COLO829 (cell line): Measurements from ENCODE around the gene CDADC1.

Experiments
- DNase-seq: peaks from one replicate; pipeline ENCODE4 v3.0.0; 2012; ENCODE audit warnings: low spot score

Gene CDADC1

GRCh38 chr13:49295244-49295643 lies 47.5 kb downstream of the CDADC1 start:
- DNase-seq, result no peak

DNA sequence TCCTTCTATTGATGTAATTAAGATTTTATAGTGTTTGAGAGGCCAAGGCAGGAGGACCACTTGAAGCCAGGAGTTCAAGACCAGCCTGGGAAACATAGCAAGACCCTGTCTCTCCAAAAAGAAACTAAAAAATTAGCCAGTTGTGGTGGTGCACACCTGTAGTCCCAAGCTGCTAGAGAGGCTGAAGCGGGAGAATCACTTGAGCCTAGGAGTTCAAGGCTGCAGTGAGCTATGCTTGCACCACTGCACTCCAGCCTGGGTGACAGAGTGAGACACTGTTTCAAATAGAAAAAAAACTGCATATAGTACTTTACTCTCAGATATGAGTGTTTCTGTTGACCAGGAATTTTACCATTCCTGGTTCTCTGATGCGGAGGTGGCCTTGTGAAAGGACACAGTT lies 48.9 kb downstream of the CDADC1 start:
- DNase-seq, result no peak

GRCh38 chr13:49297338-49297737 lies 49.6 kb downstream of the CDADC1 start:
- no peak for DNase-seq

DNA sequence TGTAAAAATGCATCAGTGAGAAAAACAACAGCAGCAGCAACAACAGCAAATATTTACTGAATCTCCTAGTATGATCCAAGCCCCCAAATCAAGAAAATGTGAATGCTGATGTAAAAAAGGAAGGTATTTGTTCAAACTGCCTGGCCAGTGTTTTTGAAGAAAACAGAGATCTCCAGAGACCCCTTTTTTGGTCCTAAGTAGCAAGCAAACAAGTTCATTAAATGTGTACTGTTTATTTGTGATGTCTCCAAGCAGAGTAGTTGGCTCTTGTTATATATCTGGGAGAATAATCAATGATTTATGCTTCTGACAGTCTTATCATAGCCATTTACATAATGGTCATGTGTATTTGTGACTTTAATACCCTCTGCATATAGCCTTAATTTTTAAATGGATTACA lies 50.7 kb downstream of the CDADC1 start:
- DNase-seq, result no peak

DNA sequence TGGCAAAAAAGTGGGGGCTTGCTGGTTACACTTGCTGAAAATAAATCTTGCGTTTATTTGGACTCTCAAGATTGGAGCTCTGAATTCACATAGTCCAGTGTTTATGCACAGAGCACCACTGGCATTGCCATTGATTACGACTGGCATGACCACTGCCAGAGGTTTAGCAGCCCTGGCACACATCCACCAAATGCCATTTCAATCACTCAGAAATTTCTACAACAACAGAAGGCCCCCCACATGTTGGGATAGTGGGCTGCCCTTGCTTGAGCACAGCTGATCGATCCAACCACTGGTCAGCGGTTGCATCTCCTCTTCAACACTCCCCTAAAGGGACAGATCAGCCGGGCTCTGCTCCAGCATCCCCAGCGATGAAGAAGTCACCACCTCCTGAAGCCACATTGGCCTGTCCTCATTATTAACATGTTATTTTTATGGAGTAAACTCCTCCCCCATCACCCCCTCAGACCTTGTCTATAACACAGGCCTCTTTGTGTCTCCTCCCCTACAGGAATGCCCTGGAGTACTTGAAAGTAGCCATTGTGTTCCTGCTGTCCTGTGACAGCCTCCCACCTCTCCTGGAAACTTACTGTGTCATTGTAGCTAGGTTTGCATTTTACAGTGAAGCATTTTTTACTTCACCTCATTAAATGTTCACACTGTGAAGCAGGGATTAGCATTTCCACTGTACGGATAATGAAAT lies 51.3 kb downstream of the CDADC1 start:
- DNase-seq, result peak; percentile 96

DNA sequence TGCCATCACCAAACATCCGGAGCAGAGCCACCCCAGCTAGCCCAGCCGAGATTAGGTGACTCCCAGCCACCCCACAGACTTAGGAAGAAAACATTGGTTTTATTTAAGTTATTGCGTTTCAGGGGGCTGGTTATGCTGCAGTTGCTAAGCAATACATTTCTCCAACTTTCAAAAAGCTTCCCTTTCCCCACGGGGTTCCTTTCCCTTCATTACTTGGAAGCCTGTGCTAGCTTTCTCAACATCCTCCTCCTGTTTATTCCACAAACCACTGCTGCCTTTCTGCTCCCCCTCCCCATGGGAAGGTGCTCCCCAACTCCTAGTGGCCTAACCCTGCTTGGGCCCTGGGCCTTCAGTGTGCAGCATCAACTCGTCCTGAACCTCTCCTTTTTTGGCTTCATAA lies 52.6 kb downstream of the CDADC1 start:
- no peak for DNase-seq

- DNase-seq, result peak; percentile 72
Measured at GRCh38 chr13:49300739-49301589, 53.2 kb downstream of the CDADC1 start.

DNA sequence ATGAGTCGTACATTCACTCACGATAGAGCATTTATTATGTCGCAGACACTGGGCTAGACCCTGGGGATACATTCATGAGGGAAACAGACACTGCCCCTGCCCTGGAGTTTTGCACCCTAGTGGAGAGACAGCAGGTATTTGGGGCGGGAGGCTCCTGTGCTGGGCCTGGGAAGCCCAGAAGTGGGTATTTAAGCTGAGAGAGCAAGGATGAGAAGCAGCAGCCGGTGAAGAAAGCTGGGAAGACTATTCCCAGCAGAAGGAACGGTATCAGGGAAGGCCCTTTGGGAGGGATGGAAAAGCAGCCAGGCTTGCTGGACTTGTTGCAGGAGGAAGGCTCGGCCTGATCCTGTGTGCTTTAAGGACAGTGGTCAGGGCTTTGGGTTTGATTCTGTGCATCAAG lies 54.5 kb downstream of the CDADC1 start:
- DNase-seq, result no peak

GRCh38 chr13:49302817-49303216 lies 55.1 kb downstream of the CDADC1 start:
- no peak for DNase-seq

GRCh38 chr13:49303533-49304252 lies 56.0 kb downstream of the CDADC1 start:
- DNase-seq, result peak; percentile 80

GRCh38 chr13:49304356-49304755 lies 56.6 kb downstream of the CDADC1 start:
- DNase-seq, result no peak

GRCh38 chr13:49304763-49305700 lies 57.3 kb downstream of the CDADC1 start:
- no peak for DNase-seq

GRCh38 chr13:49305792-49306425 lies 58.2 kb downstream of the CDADC1 start:
- no peak for DNase-seq

DNA sequence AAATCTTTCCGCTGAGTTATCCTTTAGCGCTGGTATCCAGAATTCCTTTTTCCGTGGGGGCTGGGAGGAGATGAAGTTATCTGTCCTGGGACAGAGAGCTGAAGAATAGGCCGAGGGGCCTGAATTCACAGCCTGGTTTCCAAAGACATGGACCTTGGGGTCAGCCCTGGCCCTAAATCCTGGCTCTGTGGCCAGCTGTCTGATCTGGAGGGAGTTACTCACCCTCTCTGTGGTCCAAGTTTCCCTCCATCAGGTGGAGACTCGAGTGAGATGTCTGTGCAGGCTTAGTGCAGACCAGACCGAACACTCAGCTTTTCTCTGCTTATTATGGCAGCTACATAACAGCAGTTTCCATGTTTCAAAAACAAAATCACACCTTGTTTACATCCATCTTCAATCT lies 59.6 kb downstream of the CDADC1 start:
- no peak for DNase-seq

DNA sequence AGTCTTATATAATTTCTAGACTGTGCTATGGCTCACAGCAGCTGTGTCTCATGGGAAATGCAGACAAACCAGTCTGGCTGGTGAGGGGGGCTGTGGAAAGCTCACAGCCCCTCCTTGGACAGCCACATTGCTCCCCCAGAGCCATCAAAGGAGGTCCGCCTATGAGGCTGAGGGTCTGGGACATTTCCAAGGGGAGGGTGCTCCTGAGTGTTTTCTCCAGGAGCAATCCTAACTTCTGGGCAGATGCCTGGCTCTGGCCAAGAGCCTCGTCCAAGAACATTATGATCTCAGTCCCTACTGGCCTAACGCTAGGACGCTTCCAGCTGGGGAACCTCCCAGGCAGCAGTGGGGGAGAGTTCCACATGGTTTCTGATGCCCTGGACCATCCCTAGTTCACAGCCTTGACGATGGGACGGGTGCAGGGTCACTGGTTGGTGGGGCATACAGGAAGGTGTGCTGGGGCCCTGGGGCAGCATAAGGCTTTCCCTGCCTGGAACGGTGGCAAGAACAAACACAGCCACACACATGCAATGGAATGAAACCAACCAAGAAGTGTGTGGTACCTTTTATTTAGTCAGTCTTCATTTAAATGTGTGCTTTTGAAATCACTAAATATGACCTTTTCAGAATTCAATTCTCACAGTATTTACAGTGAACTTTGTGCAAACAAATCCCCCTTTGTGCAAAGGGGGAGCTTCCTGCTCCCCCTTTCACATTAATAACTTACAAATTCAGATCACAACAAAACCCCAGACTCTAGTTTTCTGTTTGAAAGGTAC lies 60.6 kb downstream of the CDADC1 start:
- no peak for DNase-seq

DNA sequence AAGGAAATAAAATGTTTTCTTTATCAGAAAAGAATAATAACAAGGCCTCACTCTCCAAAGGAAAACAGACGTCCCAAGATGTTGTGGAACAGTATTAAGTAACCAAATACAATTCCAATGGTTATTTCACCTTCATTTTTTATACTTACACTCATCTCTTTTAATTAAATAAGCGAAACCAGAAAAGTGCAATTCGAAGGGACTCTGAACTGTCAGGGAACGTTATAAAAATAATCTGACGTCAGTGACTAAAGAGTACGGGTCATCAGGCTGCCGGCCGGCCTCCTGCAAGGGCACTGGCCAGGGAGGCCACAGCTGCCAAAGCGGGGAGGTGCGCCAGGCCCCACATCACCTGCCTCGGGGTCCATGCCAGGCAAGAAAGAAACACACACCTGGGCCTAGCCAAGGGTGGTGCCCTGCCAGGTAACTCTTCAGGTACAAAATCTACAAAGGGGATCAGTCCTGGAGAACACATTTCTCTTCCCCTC lies 61.2 kb downstream of the CDADC1 start:
- no peak for DNase-seq

DNA sequence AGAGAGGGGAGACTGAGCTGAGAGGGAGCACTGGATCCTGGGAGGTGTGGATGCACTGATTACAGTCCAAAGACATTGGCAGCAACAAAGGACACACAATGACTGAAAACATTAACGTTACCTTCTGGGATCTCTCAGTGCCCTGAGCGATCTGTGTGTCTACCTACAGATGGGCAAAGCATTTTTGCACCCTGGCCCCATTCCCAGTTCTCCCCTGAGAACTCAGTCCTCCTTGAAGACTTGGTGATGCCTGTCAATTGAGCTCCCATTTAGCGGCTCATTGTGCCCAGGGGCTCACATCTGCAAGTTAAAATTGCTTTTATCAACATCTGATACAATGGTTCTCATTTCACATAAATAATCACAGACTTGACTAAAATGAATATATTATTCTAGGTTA lies 62.5 kb downstream of the CDADC1 start:
- DNase-seq, result no peak

GRCh38 chr13:49311816-49312215 lies 64.1 kb downstream of the CDADC1 start:
- no peak for DNase-seq

- no peak for DNase-seq
Measured at GRCh38 chr13:49314344-49314882, 66.7 kb downstream of the CDADC1 start.

DNA sequence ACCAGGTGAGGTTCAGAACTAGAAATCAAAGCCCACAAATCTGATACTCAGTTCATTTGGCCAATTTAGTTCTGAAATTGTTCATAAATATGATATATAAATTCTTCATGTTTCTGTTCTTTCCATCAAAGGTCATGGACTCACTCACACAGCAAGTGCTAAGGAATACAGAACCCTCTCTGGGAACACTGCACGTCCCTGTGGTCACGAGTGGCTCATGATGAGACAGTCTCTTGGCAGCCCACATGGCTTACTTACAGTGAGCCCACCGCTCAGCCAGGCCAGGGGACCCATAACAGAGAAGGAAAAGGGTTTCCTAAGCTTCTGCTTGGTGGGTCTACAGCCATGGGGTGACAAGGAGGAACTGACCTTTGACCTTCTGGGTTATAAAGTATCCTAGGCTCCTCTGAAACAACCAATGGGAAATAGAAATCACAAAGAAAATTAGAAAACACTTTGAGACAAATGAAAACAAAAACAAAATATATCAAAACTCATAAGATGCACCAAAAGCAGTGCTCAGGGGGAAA lies 67.4 kb downstream of the CDADC1 start:
- no peak for DNase-seq
